ENCODE results near the gene RIOX2. TPM values are rescaled to one million over a fixed set of nuclear protein-coding genes. Genes with fewer than 3 reads are reported as not detected.

The RIOX2 gene
- total and polyA plus RNA-seq, 2 of the 13 experiments (the other 11 are each of a cell fraction or from before 2014, with no cell fraction given), result 19.9 to 43.3 TPM

DNA sequence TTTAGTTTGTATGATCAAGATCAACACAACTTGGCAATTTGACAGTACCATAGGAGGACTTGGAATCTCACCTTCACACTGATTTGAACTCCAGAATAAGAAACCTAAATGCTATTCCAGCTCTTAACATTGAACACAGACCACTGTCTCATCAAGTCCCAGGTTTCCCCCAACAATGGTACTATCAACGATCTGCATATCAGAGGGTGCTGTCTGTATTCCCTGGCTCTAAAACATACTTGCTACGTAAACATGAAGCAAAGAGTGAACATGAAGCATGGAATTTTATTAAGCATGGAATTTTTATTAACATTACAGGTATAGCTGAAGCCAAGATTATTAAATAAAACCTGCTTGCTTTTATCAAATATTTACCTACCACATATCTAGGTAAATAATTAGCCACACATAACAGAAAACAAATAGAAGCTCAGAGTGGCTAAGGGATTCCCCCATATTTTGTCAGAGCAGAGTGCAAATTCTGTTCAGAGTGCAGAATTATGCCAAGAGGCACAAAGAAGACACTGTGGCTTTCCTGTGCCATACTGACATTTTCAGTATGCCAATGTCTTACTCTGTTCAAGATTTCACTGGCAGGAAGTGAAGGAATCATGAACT, 22.2 kb upstream of the RIOX2 start (continued):
- TF ChIP-seq, protein P1, sequence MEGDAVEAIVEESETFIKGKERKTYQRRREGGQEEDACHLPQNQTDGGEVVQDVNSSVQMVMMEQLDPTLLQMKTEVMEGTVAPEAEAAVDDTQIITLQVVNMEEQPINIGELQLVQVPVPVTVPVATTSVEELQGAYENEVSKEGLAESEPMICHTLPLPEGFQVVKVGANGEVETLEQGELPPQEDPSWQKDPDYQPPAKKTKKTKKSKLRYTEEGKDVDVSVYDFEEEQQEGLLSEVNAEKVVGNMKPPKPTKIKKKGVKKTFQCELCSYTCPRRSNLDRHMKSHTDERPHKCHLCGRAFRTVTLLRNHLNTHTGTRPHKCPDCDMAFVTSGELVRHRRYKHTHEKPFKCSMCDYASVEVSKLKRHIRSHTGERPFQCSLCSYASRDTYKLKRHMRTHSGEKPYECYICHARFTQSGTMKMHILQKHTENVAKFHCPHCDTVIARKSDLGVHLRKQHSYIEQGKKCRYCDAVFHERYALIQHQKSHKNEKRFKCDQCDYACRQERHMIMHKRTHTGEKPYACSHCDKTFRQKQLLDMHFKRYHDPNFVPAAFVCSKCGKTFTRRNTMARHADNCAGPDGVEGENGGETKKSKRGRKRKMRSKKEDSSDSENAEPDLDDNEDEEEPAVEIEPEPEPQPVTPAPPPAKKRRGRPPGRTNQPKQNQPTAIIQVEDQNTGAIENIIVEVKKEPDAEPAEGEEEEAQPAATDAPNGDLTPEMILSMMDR (CRISPR knock-in tag; IDR thresholded peaks at IDR 0.05), result no peak
- TF ChIP-seq ZNF12 (CRISPR knock-in tag; IDR thresholded peaks at IDR 0.05) (no peak), SALL1 (CRISPR knock-in tag; IDR thresholded peaks at IDR 0.05) (peak; percentile 45; the same call in 1 of the 2 replicates), RXRA (CRISPR knock-in tag; IDR thresholded peaks at IDR 0.05) (no peak), ZNF256 (CRISPR knock-in tag; conservative IDR thresholded peaks at IDR 0.05) (no peak), ZNF335 (CRISPR knock-in tag; IDR thresholded peaks at IDR 0.05) (no peak), NFYC (CRISPR knock-in tag; IDR thresholded peaks at IDR 0.05) (no peak), ZNF33B (CRISPR knock-in tag; IDR thresholded peaks at IDR 0.05) (no peak), SMC3 (IDR thresholded peaks at IDR 0.05; ENCODE audit: low read length) (no peak), TSC22D2 (CRISPR knock-in tag; IDR thresholded peaks at IDR 0.05; ENCODE audit: borderline replicate concordance) (no peak), NRL (CRISPR knock-in tag; IDR thresholded peaks at IDR 0.05; ENCODE audit: borderline replicate concordance) (no peak), ZBTB3 (CRISPR knock-in tag; IDR thresholded peaks at IDR 0.05; ENCODE audit: borderline replicate concordance, low read depth) (no peak), ZNF530 (CRISPR knock-in tag; IDR thresholded peaks at IDR 0.05; ENCODE audit: low read depth) (no peak), RARA (CRISPR knock-in tag; IDR thresholded peaks at IDR 0.05) (peak; percentile 26; the same call in 1 of the 2 replicates), PAWR (CRISPR knock-in tag; IDR thresholded peaks at IDR 0.05; ENCODE audit: borderline replicate concordance) (no peak), NFE2L1 (CRISPR knock-in tag; IDR thresholded peaks at IDR 0.05; ENCODE audit: borderline replicate concordance) (no peak), NR2F6 (IDR thresholded peaks at IDR 0.05) (no peak), NR2F6 (CRISPR knock-in tag; IDR thresholded peaks at IDR 0.05) (0 out of 2 replicates have a peak, but pooled peaks have one; percentile 4), ZSCAN20 (CRISPR knock-in tag; IDR thresholded peaks at IDR 0.05; ENCODE audit: borderline replicate concordance) (no peak), REXO4 (CRISPR knock-in tag; IDR thresholded peaks at IDR 0.05; ENCODE audit: borderline replicate concordance) (no peak), KMT2A (CRISPR knock-in tag; IDR thresholded peaks at IDR 0.05) (no peak), ZNF878 (CRISPR knock-in tag; IDR thresholded peaks at IDR 0.05) (no peak), MYC (CRISPR knock-in tag; IDR thresholded peaks at IDR 0.05; ENCODE audit: borderline replicate concordance) (no peak)
- TF ChIP-seq, protein P2, sequence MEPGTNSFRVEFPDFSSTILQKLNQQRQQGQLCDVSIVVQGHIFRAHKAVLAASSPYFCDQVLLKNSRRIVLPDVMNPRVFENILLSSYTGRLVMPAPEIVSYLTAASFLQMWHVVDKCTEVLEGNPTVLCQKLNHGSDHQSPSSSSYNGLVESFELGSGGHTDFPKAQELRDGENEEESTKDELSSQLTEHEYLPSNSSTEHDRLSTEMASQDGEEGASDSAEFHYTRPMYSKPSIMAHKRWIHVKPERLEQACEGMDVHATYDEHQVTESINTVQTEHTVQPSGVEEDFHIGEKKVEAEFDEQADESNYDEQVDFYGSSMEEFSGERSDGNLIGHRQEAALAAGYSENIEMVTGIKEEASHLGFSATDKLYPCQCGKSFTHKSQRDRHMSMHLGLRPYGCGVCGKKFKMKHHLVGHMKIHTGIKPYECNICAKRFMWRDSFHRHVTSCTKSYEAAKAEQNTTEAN (CRISPR knock-in tag; conservative IDR thresholded peaks at IDR 0.05), result no peak
- TF ChIP-seq, protein P3, sequence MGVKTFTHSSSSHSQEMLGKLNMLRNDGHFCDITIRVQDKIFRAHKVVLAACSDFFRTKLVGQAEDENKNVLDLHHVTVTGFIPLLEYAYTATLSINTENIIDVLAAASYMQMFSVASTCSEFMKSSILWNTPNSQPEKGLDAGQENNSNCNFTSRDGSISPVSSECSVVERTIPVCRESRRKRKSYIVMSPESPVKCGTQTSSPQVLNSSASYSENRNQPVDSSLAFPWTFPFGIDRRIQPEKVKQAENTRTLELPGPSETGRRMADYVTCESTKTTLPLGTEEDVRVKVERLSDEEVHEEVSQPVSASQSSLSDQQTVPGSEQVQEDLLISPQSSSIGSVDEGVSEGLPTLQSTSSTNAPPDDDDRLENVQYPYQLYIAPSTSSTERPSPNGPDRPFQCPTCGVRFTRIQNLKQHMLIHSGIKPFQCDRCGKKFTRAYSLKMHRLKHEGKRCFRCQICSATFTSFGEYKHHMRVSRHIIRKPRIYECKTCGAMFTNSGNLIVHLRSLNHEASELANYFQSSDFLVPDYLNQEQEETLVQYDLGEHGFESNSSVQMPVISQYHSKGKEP (CRISPR knock-in tag; IDR thresholded peaks at IDR 0.05), result no peak
- TF ChIP-seq, protein P4, sequence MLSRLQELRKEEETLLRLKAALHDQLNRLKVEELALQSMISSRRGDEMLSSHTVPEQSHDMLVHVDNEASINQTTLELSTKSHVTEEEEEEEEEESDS (CRISPR knock-in tag; IDR thresholded peaks at IDR 0.05; ENCODE audit: borderline replicate concordance), result no peak

All from HepG2 (cell line).